ENCODE data around the gene SH2B3. TPM values are rescaled to one million over a fixed set of nuclear protein-coding genes. Genes with fewer than 3 reads are reported as not detected.

SH2B3 gene
- total and polyA plus RNA-seq, 2 of the 13 experiments (the other 11 are each of a cell fraction or from before 2014, with no cell fraction given), result 6.8 to 6.9 TPM

DNA sequence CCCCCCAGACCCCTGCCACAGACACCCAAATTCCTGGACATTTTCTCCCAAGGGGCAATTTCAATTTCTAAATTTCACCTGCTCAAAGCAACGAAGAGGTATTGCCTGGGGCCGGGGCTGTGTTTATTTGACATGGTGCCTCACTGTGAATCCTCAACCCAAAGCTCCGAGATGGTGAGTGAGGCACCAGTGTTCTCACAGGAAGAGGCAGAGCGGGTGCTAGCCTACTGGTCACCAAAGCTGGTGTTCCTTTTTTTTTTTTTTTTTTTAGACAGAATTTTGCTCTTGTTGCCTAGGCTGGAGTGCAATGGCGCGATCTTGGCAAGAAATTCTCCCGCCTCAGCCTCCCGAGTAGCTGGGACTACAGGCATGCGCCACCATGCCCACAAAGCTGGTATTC is 14.8 kb upstream of the SH2B3 start (continued):
- TF ChIP-seq, protein P1, sequence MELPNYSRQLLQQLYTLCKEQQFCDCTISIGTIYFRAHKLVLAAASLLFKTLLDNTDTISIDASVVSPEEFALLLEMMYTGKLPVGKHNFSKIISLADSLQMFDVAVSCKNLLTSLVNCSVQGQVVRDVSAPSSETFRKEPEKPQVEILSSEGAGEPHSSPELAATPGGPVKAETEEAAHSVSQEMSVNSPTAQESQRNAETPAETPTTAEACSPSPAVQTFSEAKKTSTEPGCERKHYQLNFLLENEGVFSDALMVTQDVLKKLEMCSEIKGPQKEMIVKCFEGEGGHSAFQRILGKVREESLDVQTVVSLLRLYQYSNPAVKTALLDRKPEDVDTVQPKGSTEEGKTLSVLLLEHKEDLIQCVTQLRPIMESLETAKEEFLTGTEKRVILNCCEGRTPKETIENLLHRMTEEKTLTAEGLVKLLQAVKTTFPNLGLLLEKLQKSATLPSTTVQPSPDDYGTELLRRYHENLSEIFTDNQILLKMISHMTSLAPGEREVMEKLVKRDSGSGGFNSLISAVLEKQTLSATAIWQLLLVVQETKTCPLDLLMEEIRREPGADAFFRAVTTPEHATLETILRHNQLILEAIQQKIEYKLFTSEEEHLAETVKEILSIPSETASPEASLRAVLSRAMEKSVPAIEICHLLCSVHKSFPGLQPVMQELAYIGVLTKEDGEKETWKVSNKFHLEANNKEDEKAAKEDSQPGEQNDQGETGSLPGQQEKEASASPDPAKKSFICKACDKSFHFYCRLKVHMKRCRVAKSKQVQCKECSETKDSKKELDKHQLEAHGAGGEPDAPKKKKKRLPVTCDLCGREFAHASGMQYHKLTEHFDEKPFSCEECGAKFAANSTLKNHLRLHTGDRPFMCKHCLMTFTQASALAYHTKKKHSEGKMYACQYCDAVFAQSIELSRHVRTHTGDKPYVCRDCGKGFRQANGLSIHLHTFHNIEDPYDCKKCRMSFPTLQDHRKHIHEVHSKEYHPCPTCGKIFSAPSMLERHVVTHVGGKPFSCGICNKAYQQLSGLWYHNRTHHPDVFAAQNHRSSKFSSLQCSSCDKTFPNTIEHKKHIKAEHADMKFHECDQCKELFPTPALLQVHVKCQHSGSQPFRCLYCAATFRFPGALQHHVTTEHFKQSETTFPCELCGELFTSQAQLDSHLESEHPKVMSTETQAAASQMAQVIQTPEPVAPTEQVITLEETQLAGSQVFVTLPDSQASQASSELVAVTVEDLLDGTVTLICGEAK (IDR thresholded peaks at IDR 0.05), result no peak
- TF ChIP-seq, protein P1 (CRISPR knock-in tag; IDR thresholded peaks at IDR 0.05), result no peak
- no peak for TF ChIP-seq NR1H2 (CRISPR knock-in tag; IDR thresholded peaks at IDR 0.05; ENCODE audit: borderline replicate concordance, low read depth)
- no peak for TF ChIP-seq HDAC1 (CRISPR knock-in tag; IDR thresholded peaks at IDR 0.05)

Measured in HepG2 (cell line).